DND-41 (cell line): ENCODE measurements around the gene ELAC1.

ENCODE experiments used
- ATAC-seq: fragments of 200-7000 bp; cut with Tn5 transposase; 3 replicates; pipeline ENCODE4 v1.9.1; 2021; ENCODE audit warnings: low read depth; ENCODE audit not compliant: insufficient read depth
- DNase-seq: peaks from one replicate; pipeline ENCODE4 v3.0.0-alpha.2; 2020
- H2AFZ ChIP-seq: 2 replicates; pipeline ENCODE4 v1.6.0; 2012; ENCODE audit warnings: low read depth, low read length
- H3K27ac ChIP-seq: 2 replicates; pipeline ENCODE4 v1.5.1; 2012; ENCODE audit warnings: low read length, inconsistent platforms
- H3K27me3 ChIP-seq: fragments of 200-600 bp; sonication (generic); 2 replicates; pipeline ENCODE4 v1.6.0; 2012; ENCODE audit warnings: low read length, mild to moderate bottlenecking, inconsistent platforms; ENCODE audit not compliant: insufficient read depth, poor library complexity
- H3K36me3 ChIP-seq: 2 replicates; pipeline ENCODE4 v1.5.1; 2012; ENCODE audit warnings: low read length, inconsistent platforms; ENCODE audit not compliant: insufficient read depth
- H3K4me1 ChIP-seq: 2 replicates; pipeline ENCODE4 v1.5.1; 2012; ENCODE audit warnings: mild to moderate bottlenecking, low read length; ENCODE audit not compliant: insufficient read depth
- H3K4me2 ChIP-seq: 2 replicates; pipeline ENCODE4 v1.6.0; 2012; ENCODE audit warnings: mild to moderate bottlenecking, moderate library complexity, low read length, inconsistent platforms; ENCODE audit not compliant: insufficient read depth
- H3K4me3 ChIP-seq, 2 experiments: fragments of 200-600 bp in 1 of 2; shearing (Covaris generic) in 1 of 2; 2 replicates each; pipeline ENCODE4 v1.5.1; 2012 to 2016; ENCODE audit warnings: inconsistent platforms in 2 of 2, low read length in 2 of 2, mild to moderate bottlenecking in 2 of 2, low read depth in 1 of 2, moderate library complexity in 1 of 2
- H3K79me2 ChIP-seq: 2 replicates; pipeline ENCODE4 v1.6.0; 2012; ENCODE audit warnings: low read length, inconsistent platforms; ENCODE audit not compliant: insufficient read depth
- H3K9ac ChIP-seq: 2 replicates; pipeline ENCODE4 v1.6.0; 2012; ENCODE audit warnings: low read depth, mild to moderate bottlenecking, inconsistent platforms, low read length, moderate library complexity
- H3K9me3 ChIP-seq: 2 replicates; pipeline ENCODE4 v1.5.1; 2012; ENCODE audit warnings: low read length, moderate library complexity, mild to moderate bottlenecking, inconsistent platforms; ENCODE audit not compliant: insufficient read depth, severe bottlenecking
- H4K20me1 ChIP-seq: 2 replicates; pipeline ENCODE4 v1.6.0; 2012; ENCODE audit warnings: low read length; ENCODE audit not compliant: insufficient read depth
- EZH2 ChIP-seq: IDR thresholded peaks from 3 replicates; pipeline ENCODE4 v1.6.1; 2012; ENCODE audit warnings: borderline replicate concordance, low read depth, mild to moderate bottlenecking, moderate library complexity, low read length, inconsistent platforms; ENCODE audit not compliant: severe bottlenecking
- TF ChIP-seq, protein P1 (sequence below): IDR thresholded peaks from 2 replicates; pipeline ENCODE4 v1.5.1; 2012; ENCODE audit warnings: borderline replicate concordance, low read length, moderate library complexity, mild to moderate bottlenecking; ENCODE audit not compliant: poor library complexity, severe bottlenecking; ENCODE audit errors: extremely low read depth

ELAC1 gene

DNA sequence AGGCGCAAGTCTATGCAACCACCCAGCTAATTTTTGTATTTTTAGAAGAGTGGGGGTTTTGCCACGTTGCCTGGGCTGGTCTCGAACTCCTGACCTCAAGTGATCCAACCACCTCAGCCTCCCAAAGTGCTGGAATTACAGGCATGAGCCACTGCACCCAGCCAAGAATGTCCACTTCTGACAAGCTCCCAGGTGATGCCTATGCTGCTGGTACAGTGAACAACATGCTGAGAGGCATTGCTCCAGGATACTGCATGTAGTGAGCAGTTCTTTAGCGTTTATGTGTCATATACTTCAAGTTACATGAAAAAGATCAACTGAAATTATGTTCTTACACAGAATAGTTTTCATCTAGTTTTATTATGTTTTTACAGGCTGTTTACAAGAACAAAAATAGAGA lies 17.2 kb upstream of the ELAC1 start:
- ATAC-seq: no peak

DNA sequence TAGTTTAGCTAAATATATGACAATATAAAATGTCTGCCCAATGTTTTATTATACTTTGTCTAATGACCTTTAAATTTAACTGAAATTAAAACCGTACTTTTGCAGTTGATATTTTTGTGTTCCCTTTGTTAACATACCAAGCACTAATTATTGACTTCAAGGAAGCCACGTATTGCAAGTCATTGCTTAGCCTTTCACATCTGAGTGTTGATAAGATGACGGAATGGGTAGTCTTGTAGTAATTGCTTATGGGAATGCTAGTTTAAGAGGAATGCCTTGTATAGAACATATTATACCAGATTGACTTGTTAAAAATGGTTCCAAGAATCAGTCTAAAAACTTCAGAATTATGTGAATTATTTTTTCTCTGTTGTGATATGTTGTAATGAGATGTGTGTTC lies 14.0 kb upstream of the ELAC1 start:
- Histone ChIP-seq H3K27ac (no peak overlapping the region), H3K79me2 (no peaks in the 10 kb centered on the region), H3K9me3 (no peaks in the 10 kb centered on the region), H3K4me2 (no peak overlapping the region), H3K4me1 (no peaks in the 10 kb centered on the region), H3K9ac (no peak overlapping the region), H2AFZ (no peak overlapping the region), H3K4me3 (no peak overlapping the region), H3K27me3 (no peaks in the 10 kb centered on the region), H3K36me3 (no peaks in the 10 kb centered on the region), H4K20me1 (no peaks in the 10 kb centered on the region)
- ATAC-seq (no peak), DNase-seq (no peak)
- no peak for TF ChIP-seq EZH2
- TF ChIP-seq, protein P1, sequence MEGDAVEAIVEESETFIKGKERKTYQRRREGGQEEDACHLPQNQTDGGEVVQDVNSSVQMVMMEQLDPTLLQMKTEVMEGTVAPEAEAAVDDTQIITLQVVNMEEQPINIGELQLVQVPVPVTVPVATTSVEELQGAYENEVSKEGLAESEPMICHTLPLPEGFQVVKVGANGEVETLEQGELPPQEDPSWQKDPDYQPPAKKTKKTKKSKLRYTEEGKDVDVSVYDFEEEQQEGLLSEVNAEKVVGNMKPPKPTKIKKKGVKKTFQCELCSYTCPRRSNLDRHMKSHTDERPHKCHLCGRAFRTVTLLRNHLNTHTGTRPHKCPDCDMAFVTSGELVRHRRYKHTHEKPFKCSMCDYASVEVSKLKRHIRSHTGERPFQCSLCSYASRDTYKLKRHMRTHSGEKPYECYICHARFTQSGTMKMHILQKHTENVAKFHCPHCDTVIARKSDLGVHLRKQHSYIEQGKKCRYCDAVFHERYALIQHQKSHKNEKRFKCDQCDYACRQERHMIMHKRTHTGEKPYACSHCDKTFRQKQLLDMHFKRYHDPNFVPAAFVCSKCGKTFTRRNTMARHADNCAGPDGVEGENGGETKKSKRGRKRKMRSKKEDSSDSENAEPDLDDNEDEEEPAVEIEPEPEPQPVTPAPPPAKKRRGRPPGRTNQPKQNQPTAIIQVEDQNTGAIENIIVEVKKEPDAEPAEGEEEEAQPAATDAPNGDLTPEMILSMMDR: no peak

More for the DNA sequence above, 17.2 kb upstream of the ELAC1 start:
- DNase-seq: no peak
- Histone ChIP-seq H2AFZ (no peak overlapping the region), H3K36me3 (peaks cover 23% of the 10 kb centered on the region; the same call in 1 of the 2 replicates), H3K4me3 (no peak overlapping the region), H3K4me2 (no peak overlapping the region), H3K9ac (no peak overlapping the region), H3K79me2 (no peaks in the 10 kb centered on the region), H3K27ac (no peak overlapping the region), H3K4me1 (no peaks in the 10 kb centered on the region), H3K27me3 (no peaks in the 10 kb centered on the region), H4K20me1 (no peaks in the 10 kb centered on the region), H3K9me3 (no peaks in the 10 kb centered on the region)
- no peak for TF ChIP-seq EZH2
- TF ChIP-seq, protein P1: no peak

DNA sequence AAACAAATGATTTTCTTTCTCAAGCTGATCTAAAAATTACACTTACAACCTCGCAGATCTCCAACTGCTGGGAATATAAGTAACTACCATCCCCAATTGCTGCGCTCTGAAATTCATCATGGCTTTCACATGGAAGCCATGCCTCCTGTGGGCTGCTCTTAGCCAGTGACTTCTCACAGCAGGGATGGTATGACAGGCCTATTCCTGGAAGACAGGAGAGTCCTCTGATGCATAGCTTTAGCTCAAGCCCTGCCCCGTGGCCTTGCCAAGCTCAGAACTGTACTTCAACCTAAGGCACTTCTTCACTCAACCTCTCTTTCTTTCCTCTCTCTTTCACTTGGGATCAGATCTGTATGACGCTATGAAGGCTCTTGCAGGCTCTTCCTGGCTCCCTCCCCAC lies 12.6 kb upstream of the ELAC1 start:
- H3K4me2 ChIP-seq: no peak overlapping the region
- DNase-seq (no peak), ATAC-seq (no peak)
- no peaks in the 10 kb centered on the region for H3K4me1 ChIP-seq
- H3K9ac ChIP-seq: no peak overlapping the region
- H3K79me2 ChIP-seq: no peaks in the 10 kb centered on the region
- no peaks in the 10 kb centered on the region for H3K9me3 ChIP-seq
- H3K27ac ChIP-seq: no peak overlapping the region
- TF ChIP-seq, protein P1: no peak
- TF ChIP-seq EZH2: no peak
- H3K27me3 ChIP-seq: no peaks in the 10 kb centered on the region
- no peak overlapping the region for H2AFZ ChIP-seq
- H3K4me3 ChIP-seq: no peak overlapping the region
- H4K20me1 ChIP-seq: no peaks in the 10 kb centered on the region
- H3K36me3 ChIP-seq: no peaks in the 10 kb centered on the region

DNA sequence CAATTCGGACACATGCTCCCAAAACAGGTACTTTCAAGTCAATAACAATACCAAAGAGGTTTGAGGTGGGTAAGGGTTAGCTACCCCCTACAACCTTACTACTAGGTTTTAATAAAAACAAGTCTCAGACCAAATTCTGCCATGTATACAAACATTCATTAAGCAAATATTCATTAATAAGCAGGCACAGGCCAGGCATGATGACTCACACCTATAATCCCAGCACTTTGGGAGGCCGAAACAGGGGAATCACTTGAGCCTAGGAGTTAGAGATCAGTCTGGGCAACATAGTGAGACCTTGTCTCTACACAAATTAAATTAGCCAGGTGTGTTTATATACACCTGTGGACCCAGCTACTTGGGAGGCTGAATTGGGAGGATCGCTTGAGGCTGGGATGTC lies 11.7 kb upstream of the ELAC1 start:
- Histone ChIP-seq H3K4me1 (no peaks in the 10 kb centered on the region), H3K4me2 (no peak overlapping the region), H3K79me2 (no peaks in the 10 kb centered on the region), H3K36me3 (no peaks in the 10 kb centered on the region), H4K20me1 (no peaks in the 10 kb centered on the region), H3K4me3 (no peak overlapping the region), H2AFZ (no peak overlapping the region), H3K9me3 (no peaks in the 10 kb centered on the region), H3K9ac (no peak overlapping the region), H3K27ac (no peak overlapping the region), H3K27me3 (no peaks in the 10 kb centered on the region)
- ATAC-seq (no peak), DNase-seq (no peak)
- no peak for TF ChIP-seq EZH2
- TF ChIP-seq, protein P1: no peak
